Activated gamma-delta T cell treated with anti-CD3 and anti-CD28 coated beads, Interleukin-2, amount 50 U/mL, for 16 hours (primary cell): ENCODE data around the gene ZSCAN9.

Source experiments
- DNase-seq: peaks from one replicate; pipeline ENCODE4 v3.0.0-alpha.2; 2020; ENCODE audit warnings: low read depth

The ZSCAN9 gene

GRCh38 chr6:28220257-28221133, 4.6 kb upstream of the ZSCAN9 start:
- DNase-seq: no peak

GRCh38 chr6:28224131-28225055, 682 bp upstream of the ZSCAN9 start:
- no peak for DNase-seq

DNA sequence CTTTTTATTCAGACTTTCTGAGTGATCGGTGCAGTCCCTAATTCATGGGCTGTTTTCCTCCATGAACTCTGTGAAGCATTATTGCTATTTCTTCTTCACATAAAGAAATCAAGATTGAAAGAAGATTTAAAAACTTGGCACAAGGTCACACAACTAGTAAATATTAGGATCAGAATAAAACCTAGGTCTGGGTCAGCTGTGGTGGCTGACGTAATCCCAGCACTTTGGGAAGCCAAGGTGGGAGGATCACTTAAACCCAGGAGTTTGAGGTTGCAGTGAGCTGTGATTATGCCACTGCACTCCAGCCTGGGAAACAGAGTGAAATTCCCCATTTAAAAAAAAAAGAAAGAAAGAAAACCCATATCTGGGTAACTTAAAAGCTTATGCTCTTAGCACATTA, 1.4 kb downstream of the ZSCAN9 start:
- no peak for DNase-seq

DNA sequence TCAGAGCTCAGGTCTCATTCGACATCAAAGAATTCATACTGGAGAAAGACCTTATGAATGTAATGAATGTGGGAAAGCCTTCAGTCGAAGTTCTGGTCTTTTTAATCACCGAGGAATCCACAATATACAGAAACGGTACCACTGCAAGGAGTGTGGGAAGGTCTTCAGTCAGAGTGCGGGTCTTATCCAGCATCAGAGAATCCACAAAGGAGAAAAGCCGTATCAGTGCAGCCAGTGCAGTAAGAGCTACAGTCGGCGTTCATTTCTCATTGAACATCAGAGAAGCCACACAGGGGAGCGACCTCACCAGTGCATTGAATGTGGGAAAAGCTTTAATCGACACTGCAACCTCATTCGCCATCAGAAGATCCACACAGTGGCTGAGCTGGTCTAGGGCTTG, 7.7 kb downstream of the ZSCAN9 start:
- DNase-seq: no peak

DNA sequence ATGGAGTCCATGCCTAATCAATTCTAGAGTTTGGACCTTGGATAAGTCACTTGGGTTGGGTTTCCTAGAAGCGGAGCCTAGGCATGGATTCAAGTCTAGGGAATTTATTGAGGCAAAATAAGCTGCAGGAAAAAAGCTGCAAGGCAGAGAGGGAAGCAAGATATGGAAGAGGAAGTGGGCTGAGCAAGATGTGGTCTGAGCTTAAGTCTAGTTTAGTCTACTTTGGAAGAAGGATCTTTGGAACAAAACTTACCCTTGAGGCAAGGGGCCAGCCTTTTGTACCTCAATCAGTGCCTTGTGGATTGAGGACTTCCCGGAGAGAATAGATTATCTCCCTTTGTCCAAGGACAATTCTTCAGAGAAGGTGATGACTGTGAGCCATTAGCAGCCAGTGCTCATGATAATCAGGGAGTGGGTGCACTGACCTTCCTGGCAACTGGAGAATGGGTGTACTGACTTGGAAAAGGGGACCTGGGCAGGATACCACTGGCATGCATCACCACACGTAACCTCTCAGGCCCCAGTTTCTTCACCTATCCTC, 10.9 kb downstream of the ZSCAN9 start:
- no peak for DNase-seq

GRCh38 chr6:28239636-28240035, 14.6 kb downstream of the ZSCAN9 start:
- no peak for DNase-seq

GRCh38 chr6:28240471-28240870, 15.4 kb downstream of the ZSCAN9 start:
- DNase-seq: no peak

GRCh38 chr6:28243946-28244345, 18.9 kb downstream of the ZSCAN9 start:
- DNase-seq: no peak

GRCh38 chr6:28245206-28245941, 20.3 kb downstream of the ZSCAN9 start:
- no peak for DNase-seq

- DNase-seq: no peak
These were observed 23.8 kb downstream of the ZSCAN9 start for GRCh38 chr6:28248916-28249315.

GRCh38 chr6:28250747-28251146, 25.7 kb downstream of the ZSCAN9 start:
- DNase-seq: no peak

GRCh38 chr6:28251661-28252008, 26.6 kb downstream of the ZSCAN9 start:
- DNase-seq: no peak

DNA sequence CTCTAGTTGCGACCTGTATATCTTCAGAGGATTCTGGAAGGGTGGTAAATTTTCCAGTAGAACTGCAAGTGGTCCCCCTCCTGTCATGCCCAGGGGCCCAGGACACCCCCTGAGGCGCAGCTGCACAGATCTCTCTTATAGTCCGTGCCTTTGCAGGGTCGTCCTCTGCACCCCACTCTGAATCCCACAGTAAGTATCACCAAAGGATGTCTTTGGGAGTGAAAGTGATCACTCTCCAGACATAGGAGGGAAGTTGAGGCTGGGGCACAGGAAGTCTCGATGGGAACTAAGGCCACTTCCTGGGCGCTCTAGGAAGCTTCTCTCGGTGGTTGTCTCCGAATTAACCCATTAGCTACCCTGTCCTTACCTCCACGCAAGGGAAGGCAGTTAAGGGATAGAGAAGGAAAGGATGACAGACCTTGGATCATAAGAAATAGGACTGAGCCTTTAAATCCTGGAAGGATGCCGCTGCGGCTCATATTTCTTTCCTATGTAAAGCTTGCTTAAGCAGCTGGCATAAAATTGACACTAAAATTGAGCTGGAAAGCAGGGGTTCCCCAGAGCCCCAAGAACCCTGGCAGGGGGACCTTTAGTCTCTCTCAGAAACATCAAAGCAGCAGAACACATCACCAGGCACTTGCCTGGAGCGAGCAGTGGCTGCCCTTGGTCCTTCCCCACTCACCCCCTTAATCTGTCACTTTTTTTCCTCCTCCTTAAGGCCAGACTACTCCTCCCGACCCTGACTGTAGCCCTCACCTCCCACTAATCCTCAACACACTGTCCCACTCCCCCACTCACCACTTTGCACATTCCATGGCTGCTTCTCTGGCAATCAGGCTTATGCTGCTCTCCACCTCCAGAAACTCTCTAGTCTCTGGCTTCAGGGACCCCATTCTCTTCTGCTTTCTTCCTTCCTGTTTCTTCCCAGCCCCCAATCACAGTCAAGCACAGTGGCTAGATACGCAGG, 27.2 kb downstream of the ZSCAN9 start, which contains the start of gene ZKSCAN4:
TSS of gene ZKSCAN4 (minus strand) at position 261 of the 967 bp plus-strand sequence. CDS start 289 bp downstream, outside the sequence.
- peak; percentile 75 for DNase-seq

GRCh38 chr6:28254121-28254519, 29.0 kb downstream of the ZSCAN9 start:
- no peak for DNase-seq

GRCh38 chr6:28257042-28257441, 32.0 kb downstream of the ZSCAN9 start:
- DNase-seq: no peak

GRCh38 chr6:28258877-28259777, 34.1 kb downstream of the ZSCAN9 start, which contains the start of gene NKAPL:
NKAPL (plus strand) TSS chr6:28259297; CDS start chr6:28259372, 75 bp downstream.
- DNase-seq: peak; percentile 46

DNA sequence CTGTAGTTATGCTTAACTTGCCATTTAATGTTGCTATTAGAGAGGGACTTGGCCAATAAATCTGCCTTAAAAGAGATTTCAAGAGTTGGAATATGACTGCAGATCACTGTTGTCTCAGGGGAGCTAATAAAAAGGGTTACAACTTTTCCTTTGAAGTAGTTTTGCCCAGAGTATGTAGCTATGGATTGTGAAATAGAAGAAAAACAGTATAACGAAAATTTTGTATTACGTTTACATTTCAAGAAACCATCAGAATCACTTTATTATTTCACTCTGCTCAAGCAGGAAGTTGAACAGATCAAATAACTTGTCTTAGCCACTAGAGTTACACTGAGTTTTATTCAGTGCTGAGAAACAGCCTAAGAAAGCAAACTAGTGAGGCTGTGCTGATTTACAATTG, 38.8 kb downstream of the ZSCAN9 start:
- DNase-seq: no peak

GRCh38 chr6:28264834-28265401, 39.8 kb downstream of the ZSCAN9 start:
- DNase-seq: no peak

GRCh38 chr6:28266563-28266961, 41.5 kb downstream of the ZSCAN9 start:
- no peak for DNase-seq
